Measurements from ENCODE around the gene ADK.

DNA sequence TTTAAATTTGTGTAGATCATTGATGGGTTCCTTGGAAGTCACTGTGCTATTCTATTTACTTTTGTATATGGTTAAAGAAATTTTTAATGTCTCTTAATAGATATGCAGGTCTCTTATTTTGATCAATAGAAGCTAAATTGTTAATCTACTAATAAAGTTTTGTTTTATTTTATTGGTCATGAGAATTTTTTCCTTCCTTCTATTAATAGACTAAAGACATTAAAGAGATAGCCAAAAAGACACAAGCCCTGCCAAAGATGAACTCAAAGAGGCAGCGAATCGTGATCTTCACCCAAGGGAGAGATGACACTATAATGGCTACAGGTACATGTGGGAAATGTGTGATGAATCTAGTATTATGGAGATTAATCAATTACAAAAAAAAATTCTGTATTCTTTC is 449.1 kb downstream of the ADK start:
- no peak for TF ChIP-seq NBN (conservative IDR thresholded peaks at IDR 0.05)
- no peak for TF ChIP-seq CHD4 (IDR thresholded peaks at IDR 0.05; ENCODE audit: borderline replicate concordance, low read length)
- TF ChIP-seq BHLHE40 (IDR thresholded peaks at IDR 0.05; ENCODE audit: low read length) = no peak
- TF ChIP-seq, protein P1, sequence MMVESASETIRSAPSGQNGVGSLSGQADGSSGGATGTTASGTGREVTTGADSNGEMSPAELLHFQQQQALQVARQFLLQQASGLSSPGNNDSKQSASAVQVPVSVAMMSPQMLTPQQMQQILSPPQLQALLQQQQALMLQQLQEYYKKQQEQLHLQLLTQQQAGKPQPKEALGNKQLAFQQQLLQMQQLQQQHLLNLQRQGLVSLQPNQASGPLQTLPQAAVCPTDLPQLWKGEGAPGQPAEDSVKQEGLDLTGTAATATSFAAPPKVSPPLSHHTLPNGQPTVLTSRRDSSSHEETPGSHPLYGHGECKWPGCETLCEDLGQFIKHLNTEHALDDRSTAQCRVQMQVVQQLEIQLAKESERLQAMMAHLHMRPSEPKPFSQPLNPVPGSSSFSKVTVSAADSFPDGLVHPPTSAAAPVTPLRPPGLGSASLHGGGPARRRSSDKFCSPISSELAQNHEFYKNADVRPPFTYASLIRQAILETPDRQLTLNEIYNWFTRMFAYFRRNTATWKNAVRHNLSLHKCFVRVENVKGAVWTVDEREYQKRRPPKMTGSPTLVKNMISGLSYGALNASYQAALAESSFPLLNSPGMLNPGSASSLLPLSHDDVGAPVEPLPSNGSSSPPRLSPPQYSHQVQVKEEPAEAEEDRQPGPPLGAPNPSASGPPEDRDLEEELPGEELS (CRISPR knock-in tag; IDR thresholded peaks at IDR 0.05) = no peak
- no peak for TF ChIP-seq ZNF879 (CRISPR knock-in tag; IDR thresholded peaks at IDR 0.05)
- TF ChIP-seq, protein P2, sequence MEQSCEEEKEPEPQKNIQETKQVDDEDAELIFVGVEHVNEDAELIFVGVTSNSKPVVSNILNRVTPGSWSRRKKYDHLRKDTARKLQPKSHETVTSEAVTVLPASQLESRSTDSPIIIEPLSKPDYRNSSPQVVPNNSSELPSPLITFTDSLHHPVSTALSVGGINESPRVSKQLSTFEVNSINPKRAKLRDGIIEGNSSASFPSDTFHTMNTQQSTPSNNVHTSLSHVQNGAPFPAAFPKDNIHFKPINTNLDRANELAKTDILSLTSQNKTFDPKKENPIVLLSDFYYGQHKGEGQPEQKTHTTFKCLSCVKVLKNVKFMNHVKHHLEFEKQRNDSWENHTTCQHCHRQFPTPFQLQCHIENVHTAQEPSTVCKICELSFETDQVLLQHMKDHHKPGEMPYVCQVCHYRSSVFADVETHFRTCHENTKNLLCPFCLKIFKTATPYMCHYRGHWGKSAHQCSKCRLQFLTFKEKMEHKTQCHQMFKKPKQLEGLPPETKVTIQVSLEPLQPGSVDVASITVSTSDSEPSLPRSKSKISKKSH (CRISPR knock-in tag; IDR thresholded peaks at IDR 0.05; ENCODE audit: borderline replicate concordance) = no peak
- no peak for TF ChIP-seq HOXA9 (CRISPR knock-in tag; IDR thresholded peaks at IDR 0.05; ENCODE audit: borderline replicate concordance)
- TF ChIP-seq, protein P3, sequence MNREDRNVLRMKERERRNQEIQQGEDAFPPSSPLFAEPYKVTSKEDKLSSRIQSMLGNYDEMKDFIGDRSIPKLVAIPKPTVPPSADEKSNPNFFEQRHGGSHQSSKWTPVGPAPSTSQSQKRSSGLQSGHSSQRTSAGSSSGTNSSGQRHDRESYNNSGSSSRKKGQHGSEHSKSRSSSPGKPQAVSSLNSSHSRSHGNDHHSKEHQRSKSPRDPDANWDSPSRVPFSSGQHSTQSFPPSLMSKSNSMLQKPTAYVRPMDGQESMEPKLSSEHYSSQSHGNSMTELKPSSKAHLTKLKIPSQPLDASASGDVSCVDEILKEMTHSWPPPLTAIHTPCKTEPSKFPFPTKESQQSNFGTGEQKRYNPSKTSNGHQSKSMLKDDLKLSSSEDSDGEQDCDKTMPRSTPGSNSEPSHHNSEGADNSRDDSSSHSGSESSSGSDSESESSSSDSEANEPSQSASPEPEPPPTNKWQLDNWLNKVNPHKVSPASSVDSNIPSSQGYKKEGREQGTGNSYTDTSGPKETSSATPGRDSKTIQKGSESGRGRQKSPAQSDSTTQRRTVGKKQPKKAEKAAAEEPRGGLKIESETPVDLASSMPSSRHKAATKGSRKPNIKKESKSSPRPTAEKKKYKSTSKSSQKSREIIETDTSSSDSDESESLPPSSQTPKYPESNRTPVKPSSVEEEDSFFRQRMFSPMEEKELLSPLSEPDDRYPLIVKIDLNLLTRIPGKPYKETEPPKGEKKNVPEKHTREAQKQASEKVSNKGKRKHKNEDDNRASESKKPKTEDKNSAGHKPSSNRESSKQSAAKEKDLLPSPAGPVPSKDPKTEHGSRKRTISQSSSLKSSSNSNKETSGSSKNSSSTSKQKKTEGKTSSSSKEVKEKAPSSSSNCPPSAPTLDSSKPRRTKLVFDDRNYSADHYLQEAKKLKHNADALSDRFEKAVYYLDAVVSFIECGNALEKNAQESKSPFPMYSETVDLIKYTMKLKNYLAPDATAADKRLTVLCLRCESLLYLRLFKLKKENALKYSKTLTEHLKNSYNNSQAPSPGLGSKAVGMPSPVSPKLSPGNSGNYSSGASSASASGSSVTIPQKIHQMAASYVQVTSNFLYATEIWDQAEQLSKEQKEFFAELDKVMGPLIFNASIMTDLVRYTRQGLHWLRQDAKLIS (CRISPR knock-in tag; IDR thresholded peaks at IDR 0.05) = no peak
- no peak for TF ChIP-seq CBX5 (CRISPR knock-in tag; IDR thresholded peaks at IDR 0.05; ENCODE audit: borderline replicate concordance)
- no peak for TF ChIP-seq ZNF335 (CRISPR knock-in tag; IDR thresholded peaks at IDR 0.05)
- no peak for TF ChIP-seq ZSCAN31 (CRISPR knock-in tag; IDR thresholded peaks at IDR 0.05; ENCODE audit: low read depth)
